HPDE6-E6E7 (cell line): ENCODE results near the gene SH3BGRL3.
"Not testable (repeated sequence)": the region's sequence is repeated elsewhere in the genome, so short reads cannot be mapped to it uniquely, and the experiment has no call there.

Experiments used
- DNase-seq: peaks from one replicate; pipeline ENCODE4 v3.0.0; 2011; ENCODE audit warnings: missing footprints; ENCODE audit errors: extremely low spot score

The SH3BGRL3 gene

GRCh38 chr1:26317146-26317545, 37.3 kb downstream of the SH3BGRL3 start:
- DNase-seq = no peak

GRCh38 chr1:26317612-26318337, 37.9 kb downstream of the SH3BGRL3 start, which contains the start of gene CD52:
Gene CD52, plus strand, starts transcription at chr1:26317958. Its CDS starts 60 bp downstream, at chr1:26318018.
- no peak for DNase-seq

- DNase-seq = no peak
Observed at GRCh38 chr1:26318338-26319064, 38.6 kb downstream of the SH3BGRL3 start.

- no peak for DNase-seq
Observed at GRCh38 chr1:26320896-26321295, 41.0 kb downstream of the SH3BGRL3 start.

- peak; percentile 61 for DNase-seq
Observed at GRCh38 chr1:26321315-26322041, 41.6 kb downstream of the SH3BGRL3 start.

GRCh38 chr1:26322042-26322331, 42.1 kb downstream of the SH3BGRL3 start:
- no peak for DNase-seq

- DNase-seq = no peak
Observed at GRCh38 chr1:26323382-26323781, 43.5 kb downstream of the SH3BGRL3 start.

GRCh38 chr1:26324550-26324949, 44.7 kb downstream of the SH3BGRL3 start:
- no peak for DNase-seq

- DNase-seq = no peak
Observed at GRCh38 chr1:26327956-26328362, 48.1 kb downstream of the SH3BGRL3 start.

GRCh38 chr1:26328597-26328996, 48.7 kb downstream of the SH3BGRL3 start:
- DNase-seq = no peak

GRCh38 chr1:26329380-26329779, 49.5 kb downstream of the SH3BGRL3 start:
- not testable (repeated sequence) for DNase-seq

- DNase-seq = no peak
Observed at GRCh38 chr1:26330276-26330675, 50.4 kb downstream of the SH3BGRL3 start.
